Stimulated activated CD8-positive, alpha-beta memory T cell treated with anti-CD3 and anti-CD28 coated beads, Interleukin-4, amount 100 ng/mL, for 24 hours (primary cell): Measurements from ENCODE around the gene RAB36.

ENCODE experiments used
- DNase-seq: peaks from one replicate; pipeline ENCODE4 v3.0.0-alpha.2; 2020; ENCODE audit warnings: low read depth

Gene RAB36

DNA sequence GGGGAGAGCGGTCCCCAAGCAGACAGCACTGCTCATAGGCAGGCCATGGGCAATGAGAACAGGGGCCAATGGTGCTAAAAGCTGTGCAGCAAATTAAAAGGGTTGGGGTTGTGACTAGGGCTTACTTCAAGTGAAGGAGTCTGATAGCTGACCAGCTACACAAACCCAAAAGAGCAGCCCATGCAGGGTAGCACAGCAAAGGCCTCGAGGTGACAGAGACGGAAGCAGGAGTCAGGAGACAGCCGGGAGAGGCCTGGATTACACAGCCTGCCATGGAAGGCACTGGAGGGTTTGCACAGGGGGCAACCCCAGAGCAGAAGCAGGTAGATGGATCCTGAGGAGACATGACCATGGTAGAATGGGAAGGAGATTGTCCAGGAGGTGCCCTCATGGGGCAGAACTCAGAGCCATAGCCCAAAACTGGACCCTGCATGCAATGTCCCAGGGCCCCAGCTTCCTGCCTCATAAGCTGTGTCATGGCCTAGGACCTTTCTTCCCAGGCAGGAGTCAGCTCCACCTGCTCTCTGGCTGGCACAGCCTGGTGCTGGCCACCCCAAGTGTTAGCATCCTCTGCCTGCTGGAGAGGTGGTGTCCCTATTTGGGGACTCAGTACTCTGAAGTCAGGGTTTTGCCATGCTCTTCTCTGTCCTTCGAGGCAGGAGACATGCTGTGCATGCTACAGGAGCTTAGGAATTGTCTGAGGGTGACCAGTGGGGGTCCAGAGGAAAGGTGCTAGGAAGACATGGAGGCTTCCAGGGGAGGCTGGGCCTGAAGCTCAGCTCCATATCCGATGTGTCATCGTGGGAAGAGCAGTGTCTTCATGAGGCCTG lies 36.8 kb upstream of the RAB36 start:
- no peak for DNase-seq

GRCh38 chr22:23109079-23109347 lies 36.3 kb upstream of the RAB36 start:
- DNase-seq, result no peak

DNA sequence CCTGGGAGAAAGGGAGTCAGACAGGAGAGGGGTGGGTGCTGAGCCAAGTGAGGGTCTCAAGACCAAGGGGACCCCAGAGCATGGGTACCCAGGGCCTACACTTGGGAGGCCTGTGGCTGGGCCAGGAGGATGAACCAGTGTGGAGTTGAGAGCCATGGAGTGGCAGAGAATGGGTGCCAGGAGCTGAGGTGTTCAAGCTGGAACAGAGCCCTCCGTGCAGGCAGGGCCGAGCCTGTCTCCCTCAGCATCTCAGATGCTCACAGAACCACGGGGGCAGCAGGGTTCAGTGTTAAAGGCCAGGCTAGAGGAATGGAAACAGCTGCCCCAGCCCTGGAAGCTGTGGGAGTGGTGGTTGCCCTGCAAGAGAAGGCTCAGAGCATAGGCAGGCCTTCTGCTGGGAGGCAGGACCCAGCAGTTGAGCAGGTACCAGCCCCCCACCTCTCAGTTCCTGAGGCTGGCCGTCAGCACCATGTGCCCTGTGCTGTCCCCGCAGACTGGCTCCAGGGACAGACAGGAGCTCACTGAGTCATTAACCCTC lies 35.8 kb upstream of the RAB36 start:
- no peak for DNase-seq

DNA sequence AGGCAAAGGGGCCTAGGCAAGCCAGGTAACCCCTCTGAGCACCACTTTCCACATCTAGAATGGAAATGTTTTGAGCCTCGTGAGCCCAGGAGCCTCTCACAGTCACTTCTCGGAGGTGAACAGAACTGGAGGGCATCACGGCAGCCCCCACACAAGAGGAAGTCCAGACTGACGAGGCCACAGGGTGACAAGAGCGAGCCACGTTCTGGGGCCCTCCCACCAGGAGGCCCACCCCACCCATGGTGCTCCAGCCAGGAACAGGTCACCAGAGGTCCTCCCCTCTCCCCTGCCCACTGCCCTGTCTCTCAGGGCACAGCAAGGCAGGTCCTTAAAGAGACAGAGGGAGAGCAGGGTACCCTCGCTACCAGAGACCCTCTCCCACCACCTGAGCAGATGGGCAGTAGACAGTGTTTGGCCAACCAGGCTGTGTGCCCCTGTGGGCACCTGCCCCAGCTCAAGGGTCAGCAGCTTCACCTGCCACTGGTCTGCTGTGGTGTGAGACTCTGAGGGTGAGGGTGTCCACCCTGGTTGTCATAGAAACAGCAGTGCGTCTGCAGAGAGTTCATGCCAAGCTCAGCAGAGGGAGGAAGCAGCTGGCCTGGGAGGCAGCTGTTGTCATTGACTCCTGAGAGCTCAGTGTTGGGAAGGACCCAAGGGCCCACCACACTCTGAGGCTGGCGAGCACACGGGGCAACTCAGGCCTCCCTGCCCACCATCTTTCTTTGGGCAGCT lies 34.9 kb upstream of the RAB36 start:
- no peak for DNase-seq

GRCh38 chr22:23110922-23111527 lies 34.3 kb upstream of the RAB36 start:
- no peak for DNase-seq

DNA sequence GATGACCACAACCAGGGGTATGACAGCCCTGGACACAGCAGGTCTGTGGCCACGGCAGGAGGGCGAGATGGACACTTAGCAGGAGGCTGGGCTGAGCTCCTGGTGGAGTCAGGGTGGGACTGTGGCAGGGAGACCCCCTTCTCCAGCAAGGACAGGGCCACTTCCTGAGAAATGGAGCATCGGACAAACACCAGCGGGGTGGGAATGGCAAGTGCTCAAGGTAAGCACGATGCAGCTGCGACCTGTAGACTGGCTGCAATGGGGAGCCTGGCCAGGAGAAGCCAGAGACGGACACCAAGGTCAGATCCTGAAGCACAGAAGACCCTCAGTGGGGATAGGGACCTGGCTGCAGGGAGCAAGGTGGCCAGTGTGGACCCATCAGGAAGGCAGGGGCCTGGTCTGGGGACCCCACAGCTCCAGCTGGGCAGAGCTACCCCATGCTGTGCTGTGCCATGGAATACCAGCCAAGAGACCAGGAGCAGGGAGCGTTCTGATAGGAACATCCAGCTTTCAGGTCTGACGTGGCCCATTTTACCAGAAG lies 32.7 kb upstream of the RAB36 start:
- DNase-seq, result no peak

DNA sequence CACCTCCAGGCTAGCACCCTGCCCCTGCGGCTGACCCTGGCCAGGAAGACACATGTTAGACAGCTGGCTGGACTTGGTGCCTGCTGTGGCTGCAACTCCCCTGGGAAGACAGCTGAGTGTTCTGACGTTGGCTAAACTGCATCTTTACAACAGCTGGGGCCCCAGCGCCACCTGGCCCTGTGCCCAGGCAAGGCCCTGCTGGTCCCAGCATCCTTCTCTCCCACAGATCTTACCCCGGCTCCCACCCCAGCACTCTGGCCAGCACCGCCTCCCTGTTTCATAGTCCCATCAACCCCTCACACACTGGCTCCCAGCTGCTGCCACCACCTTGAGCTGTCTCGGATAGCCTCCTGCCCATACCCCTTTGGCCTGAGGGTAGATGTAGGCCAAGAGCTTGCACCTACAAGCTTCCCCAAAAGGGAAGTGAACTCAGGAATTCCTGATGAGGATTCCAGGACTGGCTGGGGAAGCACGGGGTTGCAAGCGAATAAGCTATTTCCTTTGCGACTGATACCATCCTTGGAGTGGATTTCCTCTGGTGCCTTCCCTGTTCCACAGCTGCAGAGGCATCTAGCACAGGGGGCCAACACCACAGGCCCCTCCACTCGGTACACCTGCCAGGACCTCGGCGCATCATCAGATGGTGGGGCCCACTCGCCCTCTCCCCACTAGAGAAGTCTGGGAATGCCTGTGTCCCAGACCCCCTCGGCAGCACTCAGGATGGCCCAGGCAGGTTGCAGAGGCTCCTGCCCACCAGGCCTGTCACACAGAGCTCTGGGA lies 32.0 kb upstream of the RAB36 start:
- DNase-seq, result no peak

DNA sequence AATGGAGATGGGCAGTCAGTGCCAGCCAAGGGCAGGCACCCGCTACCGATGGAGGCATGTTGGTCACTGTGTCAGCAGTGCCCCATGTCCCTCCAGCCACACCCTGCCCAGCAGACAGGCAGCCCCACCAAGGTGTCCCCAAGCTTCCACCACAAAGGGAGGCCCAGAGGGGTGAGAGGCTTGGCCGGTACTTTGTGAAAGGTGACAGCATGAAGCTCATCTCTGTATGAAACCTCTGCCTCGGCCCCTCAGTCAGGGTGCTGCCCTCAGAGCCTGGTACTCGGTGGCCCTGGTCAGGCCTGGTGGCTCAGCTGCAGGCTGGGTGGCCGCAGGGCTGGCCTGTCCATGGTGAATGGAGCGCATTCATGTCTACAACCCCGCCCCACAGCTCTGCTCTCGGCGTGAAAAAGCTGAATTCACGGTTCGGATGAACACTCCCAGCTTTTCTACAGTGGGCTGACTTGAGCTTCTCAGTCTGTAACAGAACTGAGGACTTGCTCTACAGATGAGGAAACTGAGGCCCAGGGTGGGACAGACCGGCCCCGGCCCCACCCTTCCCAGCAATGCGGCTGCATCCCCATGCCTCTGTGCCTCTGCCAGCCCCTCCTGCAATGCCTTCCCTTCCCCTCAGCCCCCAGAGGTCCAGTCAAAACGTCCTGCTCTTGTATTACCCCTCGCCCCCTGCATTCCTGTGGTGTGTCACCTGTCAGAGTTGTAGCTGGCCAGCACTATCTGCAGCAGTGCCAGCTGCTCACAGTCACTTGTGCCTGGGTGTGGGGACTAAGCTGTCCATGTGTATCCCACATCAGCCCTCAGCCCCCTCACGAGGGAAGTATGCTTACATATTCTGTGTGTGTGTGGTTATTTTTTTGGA lies 31.2 kb upstream of the RAB36 start:
- DNase-seq, result no peak

GRCh38 chr22:23114721-23115020 lies 30.6 kb upstream of the RAB36 start:
- DNase-seq, result no peak

DNA sequence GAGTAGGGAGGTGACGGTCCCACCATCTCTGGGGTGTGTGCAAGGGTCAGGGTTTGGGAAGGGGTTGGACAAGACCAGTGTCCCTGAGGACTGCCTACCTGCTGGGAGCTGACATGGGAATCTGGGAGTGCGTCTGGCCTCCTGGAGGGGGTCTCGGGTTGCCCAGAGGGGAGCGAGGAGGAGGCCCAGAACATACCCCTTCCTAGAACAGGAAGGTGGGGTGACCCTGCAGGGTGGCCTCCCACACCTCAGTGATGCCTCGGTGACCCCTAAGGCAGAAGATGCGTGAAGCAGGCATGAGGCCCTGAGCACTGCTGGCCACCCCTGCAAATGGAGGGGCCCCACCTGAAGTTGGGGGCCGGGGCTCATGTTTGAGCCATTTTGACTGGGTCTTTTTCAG lies 29.9 kb upstream of the RAB36 start:
- DNase-seq, result no peak

DNA sequence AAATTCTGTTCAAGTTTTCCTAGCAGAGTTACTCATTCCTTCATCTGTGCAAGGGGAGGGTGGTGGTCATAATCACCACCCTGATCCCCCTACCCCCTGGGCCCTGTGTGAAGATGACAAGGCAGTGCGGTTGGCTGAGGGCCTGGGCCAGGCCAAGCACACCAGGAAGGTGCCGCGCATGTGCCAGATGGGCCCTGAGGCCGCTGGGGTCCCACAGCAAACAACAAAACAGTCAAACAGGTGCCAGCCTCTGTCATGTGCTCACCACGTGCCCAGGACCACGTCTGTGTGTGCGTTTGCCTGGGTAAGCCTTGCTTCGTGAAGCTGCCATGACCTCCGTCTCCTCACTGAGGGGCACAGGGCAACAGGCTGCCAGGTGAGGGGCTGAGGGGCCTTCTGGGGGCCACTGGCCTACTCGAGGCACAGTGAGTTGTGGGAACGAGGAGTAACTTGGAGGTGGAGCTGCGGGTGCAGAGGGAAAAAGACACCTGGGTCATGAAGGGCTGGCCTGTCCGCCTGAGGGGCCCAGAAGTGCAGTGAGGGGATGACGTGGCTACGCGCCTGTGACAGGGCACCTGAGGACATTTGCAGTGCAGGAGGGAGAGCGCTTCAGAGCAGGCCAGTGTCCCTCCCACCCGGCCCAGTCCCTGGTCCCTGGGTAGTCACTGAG lies 29.3 kb upstream of the RAB36 start:
- no peak for DNase-seq

- DNase-seq, result no peak
Measured at GRCh38 chr22:23116506-23117263, 28.6 kb upstream of the RAB36 start.

- DNase-seq, result no peak
Measured at GRCh38 chr22:23117275-23117674, 28.0 kb upstream of the RAB36 start.

GRCh38 chr22:23117891-23118646 lies 27.2 kb upstream of the RAB36 start:
- DNase-seq, result no peak

GRCh38 chr22:23118647-23119493 lies 26.4 kb upstream of the RAB36 start:
- DNase-seq, result no peak

DNA sequence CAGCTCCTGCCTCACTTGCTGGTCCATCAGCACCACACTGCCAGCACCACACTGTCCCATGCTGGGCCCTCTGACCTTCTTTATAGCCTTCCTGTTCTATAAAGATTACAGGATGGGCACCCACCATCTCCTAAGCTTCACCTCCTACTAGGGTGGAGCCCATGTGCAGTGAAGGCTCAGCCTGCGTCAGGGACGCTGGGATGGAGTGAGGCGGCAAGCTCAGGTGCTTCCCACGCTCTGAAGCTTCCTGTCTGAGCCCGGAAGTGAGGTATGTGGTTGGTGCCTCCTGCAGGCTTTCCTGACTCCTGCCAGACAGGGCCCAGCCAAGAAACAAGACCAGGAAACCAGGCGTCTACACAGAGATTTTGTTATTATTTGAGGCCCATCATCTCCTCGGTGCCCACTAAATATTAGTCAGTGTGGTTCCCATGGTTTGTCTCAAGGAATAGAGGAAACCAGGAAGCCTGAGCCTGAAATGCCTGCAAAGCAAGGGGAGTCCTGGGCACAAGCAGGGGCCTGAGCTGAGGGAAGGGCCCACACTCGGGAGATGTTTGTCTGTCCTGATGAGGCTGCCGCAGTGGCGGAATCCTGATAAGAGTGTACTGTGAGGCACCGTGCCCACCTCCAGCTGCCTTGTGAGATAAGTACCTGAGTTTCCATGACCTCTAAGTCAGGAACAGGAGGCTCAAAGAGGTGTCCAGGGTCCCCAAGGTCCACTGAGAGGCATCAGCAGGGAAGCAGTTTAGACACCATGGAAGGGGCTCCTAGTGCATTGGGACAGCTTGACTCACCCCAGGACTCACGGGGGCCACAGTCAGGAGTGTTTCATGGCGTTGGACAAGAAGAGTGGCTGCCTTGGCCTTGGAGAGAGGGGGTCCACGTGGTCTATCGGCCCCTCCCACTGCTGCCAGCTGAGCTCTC lies 25.5 kb upstream of the RAB36 start:
- DNase-seq, result peak; percentile 31

- no peak for DNase-seq
Measured at GRCh38 chr22:23120415-23120899, 24.8 kb upstream of the RAB36 start.
